HuH-7.5 (cell line): ENCODE measurements around the gene DTNB.

Source experiments
- DNase-seq: peaks from one replicate; pipeline ENCODE4 v3.0.0; 2011; ENCODE audit warnings: low spot score

The DTNB gene

GRCh38 chr2:25341011-25341727, 332.2 kb downstream of the DTNB start:
- DNase-seq, result peak; percentile 36

GRCh38 chr2:25340181-25340921, 333.0 kb downstream of the DTNB start:
- DNase-seq, result no peak

GRCh38 chr2:25339791-25340180, 333.6 kb downstream of the DTNB start:
- no peak for DNase-seq

- DNase-seq, result no peak
These were observed 334.1 kb downstream of the DTNB start for GRCh38 chr2:25339211-25339674.

- no peak for DNase-seq
These were observed 335.0 kb downstream of the DTNB start for GRCh38 chr2:25338401-25338800.

- no peak for DNase-seq
These were observed 335.5 kb downstream of the DTNB start for GRCh38 chr2:25337891-25338290.

- DNase-seq, result no peak
These were observed 336.1 kb downstream of the DTNB start for GRCh38 chr2:25337276-25337675.

GRCh38 chr2:25336383-25336841, 337.0 kb downstream of the DTNB start:
- no peak for DNase-seq

GRCh38 chr2:25335971-25336370, 337.4 kb downstream of the DTNB start:
- no peak for DNase-seq

GRCh38 chr2:25335204-25335603, 338.2 kb downstream of the DTNB start:
- no peak for DNase-seq

- DNase-seq, result no peak
These were observed 338.9 kb downstream of the DTNB start for GRCh38 chr2:25334482-25334881.

- DNase-seq, result no peak
These were observed 339.4 kb downstream of the DTNB start for GRCh38 chr2:25333981-25334380.

GRCh38 chr2:25332571-25332970, 340.8 kb downstream of the DTNB start:
- no peak for DNase-seq

- no peak for DNase-seq
These were observed 341.6 kb downstream of the DTNB start for GRCh38 chr2:25331686-25332365.

GRCh38 chr2:25330937-25331336, 342.4 kb downstream of the DTNB start:
- DNase-seq, result no peak

- DNase-seq, result no peak
These were observed 343.1 kb downstream of the DTNB start for GRCh38 chr2:25330273-25330672.

- DNase-seq, result no peak
These were observed 345.0 kb downstream of the DTNB start for GRCh38 chr2:25328152-25329085.
